Activated naive CD4-positive, alpha-beta T cell (primary cell): ENCODE measurements around the gene CCDC177.

ENCODE experiments used
- DNase-seq, 4 experiments: peaks; one replicate each; lab custom pipeline; 2025; lab: John Stamatoyannopoulos, UW

The CCDC177 gene

DNA sequence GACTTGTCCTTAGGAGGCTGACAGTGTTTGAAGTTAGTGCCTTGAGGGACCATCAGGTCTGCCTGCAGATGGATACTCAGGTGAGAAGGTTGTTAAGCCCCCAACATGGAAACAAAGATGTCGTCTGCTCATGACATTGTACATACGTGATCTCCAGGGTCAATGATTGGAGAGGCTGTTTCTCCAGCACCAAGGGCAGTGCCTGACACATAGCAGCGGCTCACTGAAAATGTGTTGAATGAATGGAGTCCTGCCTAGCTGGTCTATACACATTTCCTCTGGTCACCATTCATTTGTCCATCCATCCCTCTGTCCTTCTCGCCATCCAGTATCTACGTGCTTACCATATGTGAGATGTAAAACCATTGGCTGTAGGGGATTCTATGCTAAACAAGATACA is 7.1 kb downstream of the CCDC177 start:
- no peak for DNase-seq

DNA sequence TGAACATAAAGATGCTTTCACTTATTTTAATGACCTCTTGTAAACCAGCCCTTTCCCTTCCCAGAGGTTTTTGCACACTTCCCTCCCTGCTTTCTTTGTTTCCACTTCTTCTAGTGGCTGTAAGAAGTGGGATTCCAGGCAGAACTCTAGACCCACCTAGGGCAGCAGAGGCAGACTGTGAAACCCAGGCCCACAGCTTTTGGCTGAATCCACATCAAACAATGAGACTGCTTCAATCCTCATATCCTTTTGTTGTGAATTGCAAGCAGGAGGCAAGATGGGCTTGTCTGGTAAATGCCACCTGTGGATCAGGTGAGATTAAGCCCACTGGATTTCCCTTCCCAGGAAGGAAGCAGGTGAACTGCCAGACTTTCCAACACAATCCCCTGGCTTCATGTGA is 12.8 kb downstream of the CCDC177 start:
- no peak for DNase-seq

DNA sequence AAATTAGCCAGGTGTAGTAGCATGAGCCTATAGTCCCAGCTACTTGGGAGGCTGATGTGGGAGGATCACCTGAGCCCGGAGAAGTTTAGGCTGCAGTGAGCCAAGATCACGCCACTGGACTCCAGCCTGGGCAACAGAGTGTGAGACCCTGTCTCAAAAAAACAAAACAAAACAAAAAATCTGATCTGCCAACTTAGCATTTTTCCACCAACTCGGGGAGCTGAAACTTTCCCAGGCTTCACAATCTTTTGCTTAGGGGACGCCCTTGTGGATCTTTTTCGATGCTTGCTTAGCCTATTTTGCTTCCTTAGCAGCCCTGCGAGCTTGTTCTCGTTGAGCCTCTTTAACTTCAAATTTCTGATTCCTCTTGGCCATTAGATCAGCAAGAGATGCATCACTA is 13.8 kb downstream of the CCDC177 start:
- no peak for DNase-seq

DNA sequence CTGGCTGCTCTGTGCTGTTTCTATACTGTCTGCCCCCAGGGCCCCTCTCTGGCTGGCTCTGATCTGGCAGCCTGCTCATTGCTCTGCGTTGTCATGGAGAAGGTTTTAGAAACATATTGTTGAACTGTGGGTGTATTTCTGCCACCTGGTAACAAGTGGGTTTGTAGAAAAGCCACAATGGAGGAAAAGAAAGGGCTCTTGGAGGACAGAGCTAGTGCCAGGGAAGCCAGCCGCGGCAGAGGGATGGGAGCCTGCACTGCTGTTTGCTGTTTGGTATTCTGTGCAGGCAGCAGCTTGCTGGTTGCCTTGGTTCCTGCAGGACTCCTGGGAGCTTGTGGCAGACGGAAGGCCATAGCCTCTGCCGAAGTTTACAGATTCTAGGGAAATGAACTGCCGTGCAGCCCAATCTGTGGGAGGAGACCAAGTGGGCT is 15.1 kb downstream of the CCDC177 start:
- DNase-seq = no peak

DNA sequence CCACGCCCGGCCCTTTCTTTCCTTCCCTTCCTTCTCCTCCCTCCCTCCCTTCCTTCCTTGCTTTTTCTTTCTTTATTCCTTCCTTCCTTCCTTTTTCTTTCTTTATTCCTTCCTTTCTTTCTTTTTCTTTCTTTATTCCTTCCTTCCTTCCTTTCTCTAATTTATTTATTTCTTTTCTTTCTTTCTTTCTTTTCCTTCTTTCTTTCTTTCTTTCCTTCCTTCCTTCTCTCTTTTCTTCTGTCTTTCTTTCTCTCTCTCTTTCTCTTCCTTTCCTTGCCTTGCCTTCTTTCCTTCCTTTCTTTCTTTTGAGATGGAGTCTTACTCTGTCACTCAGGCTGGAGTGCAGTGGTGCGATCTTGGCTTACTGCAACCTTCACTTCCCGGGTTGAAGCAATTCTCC is 15.9 kb downstream of the CCDC177 start:
- no peak for DNase-seq

DNA sequence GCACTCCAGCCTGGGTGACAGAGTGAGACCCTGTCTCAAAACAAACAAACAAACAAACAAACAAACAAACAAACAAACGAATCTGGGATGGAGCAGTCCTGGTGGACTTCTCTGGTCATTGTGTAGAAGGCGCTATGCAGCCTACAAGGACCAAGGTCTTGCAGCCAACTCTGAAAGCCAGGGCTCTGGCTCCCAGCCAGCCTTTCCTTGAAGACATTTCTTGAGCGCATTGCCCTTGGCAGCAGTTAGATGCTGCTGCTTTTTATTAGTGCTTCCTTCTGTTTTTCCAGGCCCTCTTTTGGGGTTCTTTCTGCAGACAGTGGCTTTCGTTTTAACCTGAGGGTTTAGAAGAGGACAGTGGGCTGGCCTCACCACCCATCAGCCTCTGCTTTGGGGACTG is 20.2 kb downstream of the CCDC177 start:
- DNase-seq = no peak

DNA sequence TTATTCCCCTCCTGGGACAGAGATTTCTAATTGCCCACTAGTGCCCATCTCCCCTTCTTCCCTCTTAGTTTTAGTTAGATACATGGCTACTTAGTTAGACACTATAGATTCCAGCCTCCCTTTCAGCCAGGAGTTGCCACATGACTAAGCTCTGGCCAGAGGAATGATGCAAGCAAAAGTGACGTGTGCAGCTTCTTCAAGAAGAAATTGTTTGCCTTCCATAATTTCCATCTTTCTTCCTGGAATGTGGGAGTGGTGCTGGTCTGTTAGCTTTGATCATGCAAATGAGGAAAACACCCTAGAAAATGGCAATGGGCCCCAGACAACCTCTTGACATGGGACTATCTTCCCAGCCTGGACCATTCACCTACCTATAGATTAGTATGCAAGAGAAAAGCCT is 21.4 kb downstream of the CCDC177 start:
- no peak for DNase-seq

DNA sequence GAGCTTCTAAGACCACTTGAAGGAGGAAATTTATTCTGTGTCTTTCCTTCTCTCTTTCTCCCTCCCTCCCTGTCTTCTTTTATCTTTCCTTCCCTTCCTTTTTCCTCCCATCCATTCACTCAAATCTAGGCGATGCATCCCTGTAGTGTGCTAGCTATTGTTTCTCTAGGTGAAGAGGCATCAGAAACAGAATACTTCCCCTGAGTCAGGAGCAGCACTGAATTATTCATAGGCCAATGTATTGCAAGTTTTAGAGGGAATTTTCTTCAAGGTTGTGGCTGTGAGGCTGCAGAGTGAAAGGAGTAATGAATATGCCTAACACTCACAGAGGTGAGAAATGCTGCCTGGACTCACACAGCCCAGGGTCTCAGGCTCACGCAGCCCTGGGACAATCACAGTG is 23.2 kb downstream of the CCDC177 start:
- no peak for DNase-seq

DNA sequence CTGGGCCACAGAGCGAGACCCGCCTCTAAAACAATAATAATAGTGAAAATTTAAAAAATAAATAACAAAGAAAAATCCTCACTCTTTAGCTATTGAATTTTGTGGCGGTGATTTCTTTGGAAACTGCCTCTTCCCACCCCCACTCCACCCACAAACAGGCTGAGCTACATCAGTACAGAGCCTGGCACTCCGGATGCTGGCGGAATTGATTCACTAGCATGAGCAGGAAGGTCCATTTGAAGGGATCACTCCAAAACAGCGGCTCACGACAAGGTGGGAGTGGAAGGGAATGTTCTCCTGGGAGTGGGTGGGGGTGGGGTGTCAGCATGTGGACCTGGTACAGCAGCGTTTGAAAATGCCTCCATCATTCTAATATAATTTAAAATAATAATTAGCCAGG is 26.1 kb downstream of the CCDC177 start:
- no peak for DNase-seq

DNA sequence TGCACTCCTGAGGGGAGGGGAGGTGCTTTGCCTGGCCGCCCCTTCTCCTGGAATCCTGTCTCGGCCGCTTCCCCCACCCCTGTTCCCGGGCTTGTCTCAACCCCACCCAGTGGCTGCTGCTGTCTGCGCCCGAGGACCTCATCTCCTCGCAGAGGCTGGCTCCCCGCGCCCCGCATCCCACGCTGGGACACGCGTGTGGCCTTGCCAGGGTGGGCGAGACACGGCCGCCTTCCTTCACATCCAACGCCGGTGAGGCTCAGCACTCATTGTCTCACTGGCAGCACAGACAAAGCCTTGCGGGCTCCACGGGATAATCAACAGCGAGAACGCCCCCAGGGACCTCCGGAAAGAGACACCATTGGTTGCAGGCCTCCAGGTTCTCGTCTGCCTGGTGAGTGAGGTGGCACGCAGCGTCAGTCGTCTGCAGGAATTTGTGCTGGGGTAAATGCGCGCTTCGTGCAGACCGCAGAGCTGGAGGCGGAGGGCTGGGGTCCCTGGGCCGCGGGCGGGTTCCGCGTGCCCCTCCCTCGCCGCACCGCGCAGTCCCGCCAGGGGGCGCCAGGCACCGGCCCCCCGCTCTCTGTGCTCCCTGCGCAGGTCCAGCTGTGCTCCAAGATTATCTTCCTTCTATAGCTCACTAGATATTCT is 26.8 kb downstream of the CCDC177 start:
- DNase-seq = no peak

DNA sequence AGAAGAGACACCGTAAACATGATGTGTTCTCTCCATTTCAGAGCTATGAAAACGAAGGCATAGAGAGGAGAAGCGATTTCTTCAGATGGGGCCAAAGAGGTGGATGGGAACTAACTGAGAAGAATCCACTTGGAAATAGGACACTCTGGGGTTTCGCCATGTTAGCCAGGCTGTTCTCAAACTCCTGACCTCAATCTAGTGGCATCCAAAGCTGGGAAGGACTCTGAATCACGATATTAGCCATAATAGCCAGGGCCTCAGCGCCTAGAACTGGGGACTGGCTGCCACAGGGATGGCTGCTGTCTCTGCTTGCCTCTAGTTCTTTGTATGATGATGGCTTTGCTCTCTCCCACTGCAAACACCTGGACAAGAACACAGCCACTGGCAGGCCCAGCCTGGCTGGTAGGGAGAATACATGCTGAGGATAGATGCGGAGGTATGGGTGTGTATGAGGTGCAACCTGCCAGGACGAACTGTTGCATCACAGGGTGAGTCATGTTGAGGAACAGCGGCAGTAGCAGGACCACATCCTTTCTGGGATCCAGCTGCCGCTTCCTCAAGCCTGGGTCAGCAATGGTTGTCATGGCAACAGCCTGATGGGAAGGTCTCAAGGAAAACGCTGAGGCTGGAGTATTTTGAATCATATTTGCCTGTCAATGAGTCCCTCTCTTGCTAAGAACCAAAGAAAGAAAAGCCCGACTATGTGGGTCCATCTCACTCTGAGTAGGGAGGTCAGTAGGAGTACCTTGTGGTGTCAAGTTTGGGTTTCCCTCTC is 31.1 kb downstream of the CCDC177 start:
- no peak for DNase-seq

DNA sequence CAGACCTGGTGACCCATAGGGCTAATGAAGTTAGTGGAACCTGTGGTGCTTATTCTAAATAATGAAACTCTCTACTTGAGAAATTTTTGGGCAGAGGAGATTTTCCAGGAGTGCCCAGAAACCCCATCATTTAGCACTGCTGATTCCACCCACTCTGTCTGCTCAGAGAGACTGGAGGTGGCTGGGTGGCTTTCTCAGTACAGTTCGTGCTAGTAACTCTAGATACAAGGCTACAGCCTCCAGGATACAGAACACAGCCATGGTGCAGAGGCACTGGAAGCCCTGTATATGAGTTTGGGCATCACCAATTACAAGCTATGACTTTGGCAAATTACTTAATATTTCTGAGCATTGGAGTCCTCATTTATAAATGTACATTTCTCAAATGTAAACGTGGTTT is 32.4 kb downstream of the CCDC177 start:
- DNase-seq = no peak

DNA sequence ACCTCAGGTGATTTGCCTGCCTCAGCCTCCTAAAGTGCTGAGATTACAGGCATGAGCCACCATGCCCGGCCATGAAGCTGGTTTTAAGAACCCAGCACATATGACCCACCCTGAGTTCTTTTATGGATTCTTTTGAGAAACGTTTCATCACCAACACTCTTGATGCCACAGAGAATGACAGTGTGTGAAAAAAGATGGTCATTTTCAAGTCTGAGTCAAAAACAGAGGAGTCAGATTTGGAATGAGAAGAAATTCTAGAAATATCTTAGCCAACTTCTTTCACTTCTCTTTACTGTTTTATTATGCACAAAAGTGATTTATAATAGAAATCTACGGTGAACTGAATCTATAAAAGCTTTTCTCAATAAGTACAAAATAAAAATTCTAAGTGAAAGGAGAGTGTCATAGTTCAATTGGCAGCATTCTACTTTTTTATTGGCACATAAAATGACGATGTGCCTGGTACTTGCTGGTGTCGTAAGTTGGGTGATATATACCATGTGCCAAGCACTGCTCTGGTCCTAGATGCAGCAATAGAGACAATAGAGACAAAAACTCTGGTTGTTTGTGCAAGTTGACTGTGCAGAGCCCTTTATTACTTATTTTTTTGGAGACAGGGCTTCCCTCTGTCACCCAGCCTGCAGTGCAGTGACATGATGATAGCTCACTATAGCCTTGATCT is 33.9 kb downstream of the CCDC177 start:
- no peak for DNase-seq

DNA sequence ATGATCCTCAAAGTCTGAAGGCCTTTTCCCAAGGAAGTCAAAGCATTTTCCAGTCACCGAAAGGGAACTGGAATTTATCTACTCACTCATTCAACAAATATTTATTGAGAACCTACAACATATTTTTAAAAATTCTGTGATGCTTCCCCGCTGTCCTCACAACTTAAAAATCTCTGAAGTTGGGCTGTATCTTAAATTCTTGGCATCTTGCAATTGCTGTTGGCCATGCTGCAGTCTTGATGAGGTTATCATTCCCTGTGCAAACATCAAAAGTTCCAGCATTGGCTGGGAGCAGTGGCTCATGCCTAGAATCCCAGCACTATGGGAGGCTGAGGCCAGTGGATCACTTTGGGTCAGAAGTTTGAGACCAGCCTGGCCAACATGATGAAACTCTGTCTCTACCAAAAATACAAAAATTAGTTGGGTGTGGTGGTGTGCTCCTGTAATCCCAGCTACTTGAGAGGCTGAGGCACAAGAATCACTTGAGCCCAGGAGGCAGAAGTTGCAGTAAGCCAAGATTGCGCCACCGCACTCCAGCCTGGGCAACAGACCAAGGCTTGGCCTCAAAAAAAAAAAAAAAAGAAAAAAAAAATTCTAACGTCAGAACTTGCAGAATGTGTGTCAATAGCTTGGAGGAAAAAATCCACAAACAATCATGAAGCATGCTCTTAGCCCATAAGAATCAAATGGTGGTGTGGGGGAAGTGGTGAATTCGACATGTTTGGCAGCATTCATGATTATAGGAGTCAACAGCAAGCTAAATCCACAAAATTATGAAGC is 34.9 kb downstream of the CCDC177 start:
- DNase-seq = no peak

DNA sequence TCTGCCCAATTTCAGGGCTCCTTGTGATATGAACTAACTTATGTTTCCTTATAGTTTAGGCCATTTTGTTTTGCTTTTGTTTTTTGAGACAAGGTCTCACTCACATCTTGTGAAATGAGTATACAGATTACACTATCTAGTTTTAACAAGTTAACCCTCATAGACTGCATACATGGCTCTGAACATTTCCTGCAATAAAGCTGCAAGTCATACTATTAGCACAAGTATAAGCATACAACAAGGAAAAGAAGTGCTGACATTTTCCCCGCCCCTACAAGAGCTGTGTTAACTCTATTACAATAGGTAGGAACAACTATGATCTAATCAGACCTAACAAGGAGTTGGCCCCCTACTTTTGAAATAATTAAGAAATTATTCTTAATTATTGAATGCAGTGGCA is 35.9 kb downstream of the CCDC177 start:
- no peak for DNase-seq

DNA sequence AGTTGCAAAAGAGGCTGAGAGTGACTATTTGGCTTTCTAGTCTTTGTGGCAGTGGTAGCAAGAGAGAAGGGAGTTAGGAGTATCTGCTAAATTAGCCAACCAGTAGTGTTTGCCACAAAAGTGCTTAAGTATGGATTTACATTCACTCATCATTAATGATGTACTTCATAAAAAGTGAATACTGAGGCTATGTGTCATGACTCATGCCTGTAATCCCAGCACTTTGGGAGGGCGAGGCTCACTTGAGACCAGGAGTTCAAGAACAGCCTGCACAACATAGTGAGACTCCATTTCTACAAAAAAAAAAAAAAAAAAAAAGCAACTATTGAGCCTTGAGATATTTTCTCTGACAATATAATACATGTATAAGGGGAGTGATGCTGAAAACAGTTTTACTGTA is 36.8 kb downstream of the CCDC177 start:
- DNase-seq = no peak

DNA sequence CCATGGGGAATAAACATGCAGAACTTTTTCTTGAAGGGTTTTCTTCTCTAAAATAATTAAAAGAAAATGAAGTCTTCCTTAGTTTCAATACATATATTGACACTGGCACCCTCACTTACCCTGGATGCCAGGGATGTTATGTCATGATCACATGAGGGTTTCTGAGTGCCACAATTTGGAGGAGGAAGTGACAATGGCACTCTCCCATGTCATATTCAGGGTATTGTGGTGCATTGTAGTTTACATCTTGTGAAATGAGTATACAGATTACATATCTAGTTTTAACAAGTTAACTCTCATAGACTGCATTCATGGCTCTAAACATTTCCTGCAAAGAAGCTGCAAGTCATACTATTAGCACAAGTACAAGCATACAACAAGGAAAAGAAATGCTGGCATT is 37.7 kb downstream of the CCDC177 start:
- DNase-seq = no peak

DNA sequence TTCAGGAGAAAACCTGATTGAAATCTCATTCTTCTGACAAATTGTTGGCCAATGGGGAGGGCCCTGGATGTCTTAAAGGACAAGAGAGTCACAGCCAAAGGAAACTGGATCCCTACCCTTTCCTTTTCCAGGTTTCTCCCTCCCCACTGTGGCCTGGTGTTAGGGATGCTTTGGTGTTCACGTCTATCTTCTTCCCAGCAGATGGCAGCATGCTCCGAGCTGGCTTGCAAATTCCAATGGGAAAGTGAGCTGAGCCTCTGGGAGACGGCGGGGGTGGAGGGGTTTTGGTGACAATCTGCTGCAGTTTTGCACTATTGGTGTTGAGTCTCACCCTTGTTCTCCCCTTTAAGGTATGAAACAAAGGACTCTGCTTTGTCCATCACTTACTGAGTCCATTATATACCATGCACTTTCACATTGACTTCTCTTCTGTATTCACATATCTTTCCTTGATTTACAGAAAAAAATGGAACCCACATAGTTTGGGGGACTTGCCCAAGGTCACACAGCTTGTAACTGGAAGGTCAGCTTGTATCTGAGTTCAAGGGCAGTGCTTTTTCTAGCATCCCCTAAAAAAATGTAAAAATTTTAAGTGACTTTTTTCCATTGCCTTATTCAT is 39.3 kb downstream of the CCDC177 start:
- no peak for DNase-seq

DNA sequence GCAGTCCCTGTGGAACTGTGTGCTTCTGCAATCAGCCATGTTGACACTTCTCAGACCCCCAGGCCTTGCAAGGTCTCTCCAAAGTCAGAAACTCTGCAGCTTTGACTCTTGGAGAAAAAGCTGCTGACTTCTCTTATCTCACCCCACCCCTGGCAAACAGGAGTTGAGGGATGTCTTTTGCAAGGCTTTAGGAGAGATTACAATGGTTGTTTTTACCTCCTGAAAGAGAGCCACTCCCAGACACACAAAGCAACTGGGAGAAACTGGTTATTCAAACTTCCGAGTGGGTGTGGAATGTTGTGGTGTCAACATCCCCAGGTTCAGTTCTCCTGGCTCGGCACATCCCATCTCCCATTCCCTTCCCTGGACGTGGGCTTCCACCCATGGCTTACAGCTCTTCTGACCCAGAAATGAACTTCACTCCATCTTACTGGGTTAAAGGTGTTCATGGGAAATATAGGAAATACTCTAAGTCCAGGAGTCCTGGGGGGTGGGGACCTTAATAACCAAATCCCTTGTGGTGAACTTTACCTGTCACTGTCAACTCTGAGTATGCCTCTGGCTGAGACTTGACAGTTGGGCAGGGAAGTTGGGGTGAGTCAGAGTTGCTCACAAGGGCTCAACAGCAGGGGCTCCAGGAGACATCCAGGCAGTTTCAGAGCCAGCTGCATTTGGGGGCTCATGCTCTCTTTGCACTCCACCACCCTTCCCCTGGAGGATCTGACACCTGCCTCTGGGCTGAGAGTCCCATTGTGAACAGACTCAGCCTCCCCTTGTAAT is 41.9 kb downstream of the CCDC177 start:
- DNase-seq = no peak

DNA sequence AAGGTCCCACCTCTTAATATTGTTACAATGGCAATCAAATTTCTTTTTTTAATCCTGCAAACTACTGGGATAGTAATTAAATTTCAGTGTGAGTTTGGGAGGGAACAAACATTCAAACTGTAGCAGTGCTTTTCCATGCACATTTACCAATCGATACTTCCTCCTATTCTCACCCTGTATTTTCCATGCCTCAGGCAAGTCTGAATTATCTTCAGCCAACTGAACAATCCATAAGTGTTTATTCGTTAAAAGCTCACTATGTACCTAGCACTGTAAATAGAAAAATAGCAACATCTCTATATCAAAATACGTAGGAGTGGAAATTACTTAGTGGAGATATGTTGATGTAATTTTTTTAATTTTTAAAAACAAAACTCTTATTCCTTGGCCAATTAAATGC is 43.5 kb downstream of the CCDC177 start:
- DNase-seq = no peak

DNA sequence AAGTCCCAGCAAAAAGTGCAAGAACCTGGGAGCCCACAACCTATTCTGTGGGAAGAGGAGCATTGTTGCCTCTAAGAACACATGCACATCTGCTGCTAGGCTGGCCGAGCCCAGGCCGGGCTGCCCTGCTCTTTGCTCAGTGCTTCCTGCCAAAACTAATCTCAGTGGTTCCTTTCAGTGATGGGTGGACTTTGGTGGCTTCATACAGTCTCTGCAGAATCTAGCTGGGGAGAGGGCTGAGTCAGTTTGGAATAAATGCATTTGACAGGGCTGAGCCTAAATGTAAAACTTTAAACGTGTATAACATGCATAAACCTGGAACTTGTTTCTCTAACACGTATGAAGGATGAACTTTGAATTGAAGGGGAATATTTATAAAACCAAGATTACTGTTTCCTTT is 44.6 kb downstream of the CCDC177 start:
- no peak for DNase-seq
